ENCODE measurements around the gene PLCH1.

The PLCH1 gene

GRCh38 chr3:155504682-155505081, 240.2 kb downstream of the PLCH1 start:
- ChIA-PET POLR2A (no interaction called here), CTCF (no interaction called here)
- Histone ChIP-seq H3K9me3 (ENCODE audit: control insufficient read depth, insufficient read depth, low read depth, low read length) (no peaks in the 10 kb centered on the region), H3K4me3 (ENCODE audit: low read depth, low read length) (no peak overlapping the region), H3K4me1 (ENCODE audit: control insufficient read depth, insufficient read depth, low read length) (no peaks in the 10 kb centered on the region), H3K27ac (ENCODE audit: extremely low read depth, low read depth, low read length) (no peak overlapping the region), H3K36me3 (ENCODE audit: control insufficient read depth in 2 of 2, insufficient read depth in 1 of 2, low read length in 2 of 2) (no peaks in the 10 kb centered on the region)
- TF ChIP-seq ZXDB (tag by site-specific recombination; IDR thresholded peaks at IDR 0.05) (no peak), GFI1B (tag by site-specific recombination; IDR thresholded peaks at IDR 0.05) (no peak), ZNF416 (tag by site-specific recombination; IDR thresholded peaks at IDR 0.05) (no peak), ZNF266 (tag by site-specific recombination; IDR thresholded peaks at IDR 0.05; ENCODE audit: low read depth) (no peak), ZNF571 (tag by site-specific recombination; IDR thresholded peaks at IDR 0.05) (no peak), ZNF777 (tag by site-specific recombination; IDR thresholded peaks at IDR 0.05; ENCODE audit: borderline replicate concordance) (no peak), ZNF621 (tag by site-specific recombination; IDR thresholded peaks at IDR 0.05) (no peak), KLF9 (tag by site-specific recombination; IDR thresholded peaks at IDR 0.05; ENCODE audit: low read depth) (no peak), ZNF121 (tag by site-specific recombination; IDR thresholded peaks at IDR 0.05) (no peak), ZNF2 (tag by site-specific recombination; IDR thresholded peaks at IDR 0.05) (no peak), ZBTB20 (tag by site-specific recombination; IDR thresholded peaks at IDR 0.05) (no peak), ZSCAN5A (tag by site-specific recombination; IDR thresholded peaks at IDR 0.05) (no peak), ZNF530 (tag by site-specific recombination; IDR thresholded peaks at IDR 0.05; ENCODE audit: low read depth) (no peak), TCF7L2 (IDR thresholded peaks at IDR 0.05; ENCODE audit: borderline replicate concordance, low read depth, low read length) (no peak), ZNF624 (tag by site-specific recombination; IDR thresholded peaks at IDR 0.05) (no peak), GLIS2 (tag by site-specific recombination; IDR thresholded peaks at IDR 0.05) (no peak), ZNF280C (tag by site-specific recombination; IDR thresholded peaks at IDR 0.05) (no peak)
- TF ChIP-seq, protein P1, sequence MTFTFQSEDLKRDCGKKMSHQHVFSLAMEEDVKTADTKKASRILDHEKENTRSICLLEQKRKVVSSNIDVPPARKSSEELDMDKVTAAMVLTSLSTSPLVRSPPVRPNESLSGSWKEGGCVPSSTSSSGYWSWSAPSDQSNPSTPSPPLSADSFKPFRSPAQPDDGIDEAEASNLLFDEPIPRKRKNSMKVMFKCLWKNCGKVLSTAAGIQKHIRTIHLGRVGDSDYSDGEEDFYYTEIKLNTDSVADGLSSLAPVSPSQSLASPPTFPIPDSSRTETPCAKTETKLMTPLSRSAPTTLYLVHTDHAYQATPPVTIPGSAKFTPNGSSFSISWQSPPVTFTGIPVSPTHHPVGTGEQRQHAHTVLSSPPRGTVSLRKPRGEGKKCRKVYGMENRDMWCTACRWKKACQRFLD (tag by site-specific recombination; IDR thresholded peaks at IDR 0.05), result no peak

DNA sequence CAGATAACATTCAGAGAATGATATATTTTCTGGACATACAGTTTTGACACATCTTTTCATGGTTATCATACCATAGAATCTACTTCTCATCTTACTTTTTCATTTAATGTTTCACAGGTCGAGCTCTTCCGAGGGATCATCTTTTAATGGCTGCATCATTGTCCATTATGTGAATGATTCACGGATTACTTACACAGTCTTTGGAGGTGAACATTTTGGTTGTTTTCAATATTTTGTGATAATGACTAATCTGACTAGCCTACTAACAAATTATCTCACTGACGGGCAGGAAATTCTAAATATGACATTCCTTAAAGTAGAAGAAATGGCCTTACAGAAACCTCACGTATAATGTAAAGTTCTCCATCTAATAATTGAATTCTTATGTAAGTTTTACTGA, 242.2 kb downstream of the PLCH1 start:
- Histone ChIP-seq H3K27ac (ENCODE audit: extremely low read depth, low read depth, low read length) (no peak overlapping the region), H3K4me3 (ENCODE audit: low read depth, low read length) (no peak overlapping the region), H3K9me3 (ENCODE audit: control insufficient read depth, insufficient read depth, low read depth, low read length) (no peaks in the 10 kb centered on the region), H3K36me3 (ENCODE audit: control insufficient read depth in 2 of 2, insufficient read depth in 1 of 2, low read length in 2 of 2) (no peaks in the 10 kb centered on the region), H3K4me1 (ENCODE audit: control insufficient read depth, insufficient read depth, low read length) (no peaks in the 10 kb centered on the region)
- ChIA-PET CTCF (no interaction called here), POLR2A (no interaction called here)
- TF ChIP-seq ZNF626 (tag by site-specific recombination; IDR thresholded peaks at IDR 0.05), result no peak
- TF ChIP-seq ZNF639 (tag by site-specific recombination; IDR thresholded peaks at IDR 0.05), result no peak
- TF ChIP-seq ZNF184 (tag by site-specific recombination; IDR thresholded peaks at IDR 0.05), result no peak
- TF ChIP-seq KLF1 (tag by site-specific recombination; IDR thresholded peaks at IDR 0.05), result no peak
- TF ChIP-seq ZNF596 (tag by site-specific recombination; IDR thresholded peaks at IDR 0.05), result no peak
- no peak for TF ChIP-seq ZNF214 (tag by site-specific recombination; IDR thresholded peaks at IDR 0.05; ENCODE audit: borderline replicate concordance)
- TF ChIP-seq ZNF777 (tag by site-specific recombination; IDR thresholded peaks at IDR 0.05; ENCODE audit: borderline replicate concordance), result no peak
- TF ChIP-seq ZNF585B (tag by site-specific recombination; IDR thresholded peaks at IDR 0.05), result no peak
- no peak for TF ChIP-seq ZNF623 (tag by site-specific recombination; IDR thresholded peaks at IDR 0.05)
- TF ChIP-seq ZNF768 (tag by site-specific recombination; IDR thresholded peaks at IDR 0.05), result no peak
- no peak for TF ChIP-seq ZNF600 (tag by site-specific recombination; IDR thresholded peaks at IDR 0.05)
